Measurements from ENCODE around the gene PHLDA2.

PHLDA2 gene

DNA sequence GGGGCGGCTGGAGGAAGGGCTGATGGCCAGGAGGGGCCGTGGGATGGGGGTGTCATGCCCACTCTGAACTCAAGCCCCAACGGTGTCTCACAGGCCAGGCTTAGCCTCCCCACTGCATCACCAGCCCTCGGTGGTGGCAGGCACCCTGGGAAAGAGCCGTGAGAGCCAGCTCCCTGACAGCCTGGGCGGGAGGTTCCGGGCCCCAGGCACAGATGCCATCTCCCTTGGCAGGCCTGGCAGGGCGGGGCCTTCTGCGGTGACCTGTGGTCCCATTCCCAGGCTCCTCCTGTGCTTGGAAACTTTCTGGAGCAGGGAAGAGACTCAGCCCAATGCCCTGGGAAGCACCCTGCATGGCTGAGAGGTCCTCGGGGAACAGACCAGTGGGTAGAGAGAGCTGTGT is 4.8 kb downstream of the PHLDA2 start:
- no peak for TF ChIP-seq TAF1 (IDR thresholded peaks at IDR 0.05; ENCODE audit: borderline replicate concordance, insufficient read depth, low read length)
- TF ChIP-seq FOXP2 (optimal IDR thresholded peaks at IDR 0.05; ENCODE audit: borderline replicate concordance, extremely low read depth, extremely low read length, insufficient read depth) = no peak
- TF ChIP-seq SIN3A (IDR thresholded peaks at IDR 0.05; ENCODE audit: borderline replicate concordance, insufficient read depth, low read length) = no peak
- TF ChIP-seq, protein P1, sequence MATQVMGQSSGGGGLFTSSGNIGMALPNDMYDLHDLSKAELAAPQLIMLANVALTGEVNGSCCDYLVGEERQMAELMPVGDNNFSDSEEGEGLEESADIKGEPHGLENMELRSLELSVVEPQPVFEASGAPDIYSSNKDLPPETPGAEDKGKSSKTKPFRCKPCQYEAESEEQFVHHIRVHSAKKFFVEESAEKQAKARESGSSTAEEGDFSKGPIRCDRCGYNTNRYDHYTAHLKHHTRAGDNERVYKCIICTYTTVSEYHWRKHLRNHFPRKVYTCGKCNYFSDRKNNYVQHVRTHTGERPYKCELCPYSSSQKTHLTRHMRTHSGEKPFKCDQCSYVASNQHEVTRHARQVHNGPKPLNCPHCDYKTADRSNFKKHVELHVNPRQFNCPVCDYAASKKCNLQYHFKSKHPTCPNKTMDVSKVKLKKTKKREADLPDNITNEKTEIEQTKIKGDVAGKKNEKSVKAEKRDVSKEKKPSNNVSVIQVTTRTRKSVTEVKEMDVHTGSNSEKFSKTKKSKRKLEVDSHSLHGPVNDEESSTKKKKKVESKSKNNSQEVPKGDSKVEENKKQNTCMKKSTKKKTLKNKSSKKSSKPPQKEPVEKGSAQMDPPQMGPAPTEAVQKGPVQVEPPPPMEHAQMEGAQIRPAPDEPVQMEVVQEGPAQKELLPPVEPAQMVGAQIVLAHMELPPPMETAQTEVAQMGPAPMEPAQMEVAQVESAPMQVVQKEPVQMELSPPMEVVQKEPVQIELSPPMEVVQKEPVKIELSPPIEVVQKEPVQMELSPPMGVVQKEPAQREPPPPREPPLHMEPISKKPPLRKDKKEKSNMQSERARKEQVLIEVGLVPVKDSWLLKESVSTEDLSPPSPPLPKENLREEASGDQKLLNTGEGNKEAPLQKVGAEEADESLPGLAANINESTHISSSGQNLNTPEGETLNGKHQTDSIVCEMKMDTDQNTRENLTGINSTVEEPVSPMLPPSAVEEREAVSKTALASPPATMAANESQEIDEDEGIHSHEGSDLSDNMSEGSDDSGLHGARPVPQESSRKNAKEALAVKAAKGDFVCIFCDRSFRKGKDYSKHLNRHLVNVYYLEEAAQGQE (IDR thresholded peaks at IDR 0.05; ENCODE audit: insufficient read depth in 1 of 2, low read depth in 2 of 2, low read length in 2 of 2) = no peak
- TF ChIP-seq POLR2AphosphoS5 (IDR thresholded peaks at IDR 0.05; ENCODE audit: low read depth, low read length) = no peak

DNA sequence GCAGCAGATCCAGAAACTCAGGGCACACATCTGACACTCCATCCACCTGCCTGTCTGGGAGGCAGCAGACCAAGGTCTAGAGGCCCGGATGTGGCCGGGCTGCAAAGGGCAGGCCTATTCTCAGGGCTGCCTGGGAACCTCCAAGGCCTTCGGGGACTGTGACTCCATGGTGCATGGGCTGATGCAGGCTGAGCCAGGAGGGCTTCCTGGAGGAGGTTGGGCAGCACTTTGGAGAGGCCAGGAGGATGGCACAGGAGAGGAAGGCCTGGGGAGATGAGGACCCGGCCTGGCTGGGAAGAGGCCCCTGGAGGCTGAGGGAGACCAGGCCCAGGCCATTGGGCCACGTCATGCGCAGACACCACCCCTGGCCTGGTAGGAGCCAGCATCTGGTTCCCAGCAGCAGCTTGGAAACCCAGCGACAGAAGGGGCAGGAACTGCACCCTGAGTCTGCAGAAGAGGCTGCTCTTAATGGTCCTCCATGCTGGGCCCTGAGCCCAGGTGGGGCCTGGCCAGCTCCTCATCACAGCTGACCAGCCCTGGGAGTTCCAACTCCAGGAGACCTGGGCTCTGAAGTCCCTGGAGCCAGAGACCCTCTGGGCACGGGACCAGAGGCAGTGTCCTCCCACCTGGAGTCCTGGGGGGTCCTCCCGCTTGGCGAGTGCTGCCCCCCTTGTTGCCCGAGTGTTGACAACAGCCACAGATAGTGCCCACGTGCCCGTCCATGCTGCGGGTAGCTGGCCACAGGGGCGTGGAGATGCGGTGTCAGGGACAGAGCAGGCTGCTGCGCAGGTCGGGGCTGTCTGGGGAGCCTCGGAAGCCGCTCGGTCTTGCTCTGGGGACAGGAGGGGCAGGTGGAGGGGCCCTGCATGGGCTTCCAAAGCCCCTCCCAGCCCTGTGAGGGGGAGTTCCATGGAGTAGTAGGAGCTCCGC is 5.5 kb downstream of the PHLDA2 start:
- TF ChIP-seq, protein P1 (IDR thresholded peaks at IDR 0.05; ENCODE audit: insufficient read depth in 1 of 2, low read depth in 2 of 2, low read length in 2 of 2) = no peak
- TF ChIP-seq SIN3A (IDR thresholded peaks at IDR 0.05; ENCODE audit: borderline replicate concordance, insufficient read depth, low read length) = no peak

DNA sequence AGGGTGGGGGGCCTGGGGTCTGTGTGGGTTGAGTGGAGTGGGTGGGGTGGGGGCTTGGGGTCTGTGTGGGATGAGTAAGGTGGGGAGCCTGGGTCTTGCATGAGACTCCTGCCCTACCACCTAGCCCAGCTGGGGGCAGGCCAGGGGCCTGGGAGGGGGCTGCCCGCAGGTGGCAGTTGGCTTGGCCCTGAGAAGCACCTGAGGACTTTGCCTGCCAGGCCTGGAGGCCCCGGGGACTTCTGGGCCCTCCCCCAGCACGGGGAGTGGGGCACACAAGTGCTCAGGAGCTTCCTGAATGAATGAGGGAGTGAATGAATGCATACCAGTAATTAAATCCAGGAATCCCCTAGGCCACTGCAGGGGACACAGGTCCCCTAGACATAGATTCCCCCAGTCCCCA is 6.6 kb downstream of the PHLDA2 start:
- TF ChIP-seq POLR2AphosphoS5 (IDR thresholded peaks at IDR 0.05; ENCODE audit: low read depth, low read length) (no peak), FOXP2 (optimal IDR thresholded peaks at IDR 0.05; ENCODE audit: borderline replicate concordance, extremely low read depth, extremely low read length, insufficient read depth) (no peak), TAF1 (IDR thresholded peaks at IDR 0.05; ENCODE audit: borderline replicate concordance, insufficient read depth, low read length) (no peak), SIN3A (IDR thresholded peaks at IDR 0.05; ENCODE audit: borderline replicate concordance, insufficient read depth, low read length) (no peak)
- TF ChIP-seq, protein P1 (IDR thresholded peaks at IDR 0.05; ENCODE audit: insufficient read depth in 1 of 2, low read depth in 2 of 2, low read length in 2 of 2) = no peak

DNA sequence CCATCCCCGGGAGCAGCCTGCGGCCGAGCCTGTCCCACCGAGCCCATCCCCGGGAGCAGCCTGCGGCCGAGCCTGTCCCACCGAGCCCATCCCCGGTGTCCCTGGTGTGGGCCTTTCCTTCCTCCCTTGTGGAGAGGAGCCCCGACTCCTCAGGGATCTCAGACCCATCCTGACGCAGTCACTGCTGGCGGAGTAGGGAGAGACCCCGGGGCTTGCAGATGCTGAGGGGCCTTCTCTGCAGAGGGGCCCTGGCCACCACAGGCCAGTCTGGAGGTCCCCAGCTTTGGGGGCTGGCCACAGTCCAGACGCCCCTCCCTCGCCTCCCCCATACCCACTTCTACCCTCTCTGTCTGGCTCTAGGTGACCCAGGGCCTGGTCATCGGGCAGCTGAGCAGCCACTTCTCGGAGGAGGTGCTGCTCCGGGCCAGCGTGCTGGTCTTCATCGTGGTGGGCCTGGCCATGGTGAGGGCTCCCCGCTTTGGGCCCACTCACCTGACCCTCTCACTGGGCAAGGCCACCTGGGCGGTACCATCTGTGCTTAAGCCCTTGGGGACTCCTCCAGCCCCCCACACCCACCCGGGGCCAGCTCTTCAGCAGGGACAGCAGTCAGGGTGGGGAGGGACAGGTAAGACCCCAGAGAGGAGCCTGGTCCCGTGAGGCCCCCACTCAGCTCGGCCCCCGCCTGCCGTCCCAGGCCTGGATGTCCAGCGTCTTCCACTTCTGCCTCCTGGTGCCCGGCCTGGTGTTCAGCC is 7.3 kb downstream of the PHLDA2 start:
- TF ChIP-seq POLR2AphosphoS5 (IDR thresholded peaks at IDR 0.05; ENCODE audit: low read depth, low read length) (no peak), TAF1 (IDR thresholded peaks at IDR 0.05; ENCODE audit: borderline replicate concordance, insufficient read depth, low read length) (no peak), FOXP2 (optimal IDR thresholded peaks at IDR 0.05; ENCODE audit: borderline replicate concordance, extremely low read depth, extremely low read length, insufficient read depth) (no peak), SIN3A (IDR thresholded peaks at IDR 0.05; ENCODE audit: borderline replicate concordance, insufficient read depth, low read length) (no peak)
- TF ChIP-seq, protein P1 (IDR thresholded peaks at IDR 0.05; ENCODE audit: insufficient read depth in 1 of 2, low read depth in 2 of 2, low read length in 2 of 2) = no peak

Measured in PFSK-1 (cell line).